Skin epidermis (tissue), 12 donors: ENCODE measurements around the gene RAMP3.
A peak's percentile ranks its signal among the peaks of the same experiment; 100 is the strongest.
"Not testable (repeated sequence)": the region's sequence is repeated elsewhere in the genome, so short reads cannot be mapped to it uniquely, and the experiment has no call there.

ENCODE experiments used
- H3K27ac ChIP-seq, 21 experiments: fragments of 200-600 bp; sonication (generic) in 11 of 21; one replicate each; pipeline ENCODE4 v1.5.0; 2020; ENCODE audit warnings: mild to moderate bottlenecking in 3 of 21, inconsistent platforms in 2 of 21, moderate library complexity in 2 of 21
- H3K4me3 ChIP-seq, 7 experiments: fragments of 200-600 bp; sonication (generic) in 2 of 7; one replicate each; pipeline ENCODE4 v1.5.0; 2020; ENCODE audit warnings: inconsistent platforms in 2 of 7, mild to moderate bottlenecking in 2 of 7, moderate library complexity in 1 of 7

Gene RAMP3

DNA sequence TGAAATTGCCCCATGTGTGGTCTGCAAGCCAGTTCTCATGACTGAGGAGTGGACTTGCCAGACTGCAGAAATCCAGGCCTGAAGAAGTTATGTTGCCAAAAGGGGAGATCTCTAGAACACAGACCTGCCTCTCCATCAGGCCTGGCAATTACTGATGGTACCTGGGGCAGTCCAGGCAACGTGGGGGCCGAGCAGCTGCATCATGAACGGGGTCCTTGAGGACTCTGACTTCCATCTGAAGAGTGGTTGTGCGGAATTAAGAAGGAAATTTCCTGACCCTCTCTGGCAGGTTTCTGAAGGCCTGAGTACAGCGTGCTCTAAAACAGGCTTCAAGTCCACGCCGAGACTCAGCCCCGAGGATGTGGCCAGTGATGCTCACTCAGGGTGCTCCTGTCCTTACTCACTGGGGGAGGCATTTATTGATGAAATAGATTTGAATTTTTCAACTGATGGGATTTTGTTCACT, 30.4 kb downstream of the RAMP3 start:
- Histone ChIP-seq H3K27ac (no peak overlapping the region), H3K4me3 (no peak overlapping the region)

DNA sequence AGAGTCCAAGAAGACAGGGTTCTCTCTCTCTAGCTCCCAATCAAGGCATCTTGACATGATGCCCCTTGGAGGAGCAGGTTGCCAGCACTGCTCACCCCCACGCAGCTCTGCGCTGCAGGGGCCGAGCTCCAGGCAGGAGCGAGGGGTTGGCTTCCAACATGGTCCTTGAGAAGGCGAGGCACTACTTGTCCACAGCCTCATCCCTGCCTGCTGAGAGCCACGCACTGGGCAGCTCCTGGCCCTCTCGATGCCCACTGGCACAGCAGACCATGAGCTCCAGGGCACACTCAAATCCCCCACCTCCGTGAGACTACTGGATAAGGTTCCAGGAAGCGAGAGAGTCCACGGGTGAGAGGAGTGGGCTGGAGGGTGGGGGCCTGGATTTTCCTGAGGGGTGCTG, 31.1 kb downstream of the RAMP3 start:
- Histone ChIP-seq H3K27ac (no peak overlapping the region), H3K4me3 (no peak overlapping the region)

DNA sequence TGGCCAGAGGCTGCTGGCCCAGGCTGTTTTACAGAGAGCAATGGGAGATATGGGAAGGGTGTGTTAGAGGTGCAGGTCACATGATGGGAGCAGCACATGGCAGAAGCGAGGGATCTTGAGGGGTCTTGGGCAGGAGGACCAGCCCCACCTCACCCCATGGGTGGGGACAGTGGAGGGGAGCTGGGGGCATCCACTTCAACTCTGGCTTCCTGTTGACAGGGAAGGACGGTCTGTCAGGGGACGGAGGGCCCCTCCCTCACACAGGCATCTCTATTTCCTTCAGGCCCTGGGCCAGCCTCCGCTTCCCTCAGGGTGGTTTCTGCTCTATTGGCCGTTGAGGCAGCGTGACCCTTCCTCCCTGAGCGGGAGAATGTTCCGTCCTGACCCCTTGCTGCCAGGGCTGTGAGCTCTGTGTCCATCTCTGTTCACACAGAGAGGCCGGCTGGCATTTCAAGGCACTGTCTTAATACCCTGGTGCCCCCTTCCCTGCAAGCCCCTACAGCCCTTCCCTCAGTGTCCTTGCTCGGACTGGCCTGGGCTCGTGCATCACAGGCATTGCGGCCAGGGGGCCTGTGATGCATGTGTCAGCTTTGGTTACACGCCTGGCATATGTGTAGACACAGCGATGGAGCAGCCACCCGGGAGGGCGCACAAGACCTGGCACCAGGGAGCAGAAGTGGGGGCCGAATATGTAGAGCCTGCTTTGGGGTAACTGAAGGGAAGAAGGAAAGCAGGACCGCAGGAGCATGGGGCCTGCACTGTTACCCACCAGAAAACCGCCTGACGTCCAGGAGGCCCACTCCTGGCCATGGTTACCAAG, 31.8 kb downstream of the RAMP3 start:
- no peak overlapping the region for H3K4me3 ChIP-seq

DNA sequence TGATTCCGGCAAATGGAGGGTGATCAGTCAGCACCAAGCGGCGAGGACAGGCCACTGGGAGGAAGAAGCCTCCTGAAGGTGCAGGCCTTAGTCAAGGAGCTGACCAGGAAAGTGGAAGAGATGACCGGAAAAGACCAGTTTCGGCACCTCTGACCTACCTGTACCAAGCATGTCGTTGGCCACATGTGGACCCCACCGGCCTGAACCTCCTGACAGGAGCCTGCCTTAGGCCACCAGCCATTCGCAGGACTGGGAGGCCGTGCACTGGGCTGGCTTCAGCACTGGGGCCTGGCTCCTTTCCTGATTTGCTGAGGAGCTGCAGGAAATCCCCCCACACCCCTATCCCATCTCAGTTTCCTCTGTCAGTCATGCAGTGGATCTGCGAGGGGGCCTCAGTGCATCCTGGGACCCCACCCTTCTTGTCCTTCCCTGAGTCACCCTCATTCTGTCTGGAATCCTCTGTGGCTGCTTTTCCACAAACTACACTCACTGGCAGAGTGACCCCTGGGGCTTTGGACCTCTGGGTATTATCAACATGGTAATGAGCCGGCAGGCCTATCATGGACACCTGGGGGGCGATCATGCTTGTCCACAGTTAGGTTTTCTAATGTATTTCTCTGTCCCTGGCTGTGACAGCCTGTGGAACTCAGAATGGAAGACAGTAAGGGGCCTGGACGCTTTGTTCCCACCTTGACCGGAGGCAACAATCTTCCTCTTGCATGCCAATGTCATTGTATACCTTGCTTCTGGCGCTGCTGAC, 33.0 kb downstream of the RAMP3 start:
- H3K27ac ChIP-seq = no peak overlapping the region
- no peak overlapping the region for H3K4me3 ChIP-seq

More for the DNA sequence above, 31.8 kb downstream of the RAMP3 start:
- no peak overlapping the region for H3K27ac ChIP-seq

DNA sequence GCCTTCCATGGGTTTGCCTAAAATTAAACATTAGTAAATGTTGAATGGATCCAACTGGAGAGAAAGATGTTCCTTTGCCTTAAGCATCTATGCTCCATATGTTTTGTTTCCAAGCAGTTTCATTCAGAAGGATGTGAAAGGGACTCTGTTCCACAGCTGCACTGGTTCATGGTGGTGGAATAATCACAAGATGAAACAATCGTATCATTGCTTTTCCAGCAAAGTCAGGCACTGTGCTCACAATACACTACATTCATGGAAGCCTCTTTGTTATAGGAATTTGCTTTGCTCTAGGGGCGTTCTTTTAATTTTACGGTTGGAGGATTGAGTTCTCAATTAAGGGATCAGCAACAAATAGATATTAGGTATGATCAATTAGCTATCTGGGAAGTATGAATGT, 33.8 kb downstream of the RAMP3 start:
- Histone ChIP-seq H3K27ac (peak overlapping the region in 1 of 21 experiments; percentile 35), H3K4me3 (no peak overlapping the region)

DNA sequence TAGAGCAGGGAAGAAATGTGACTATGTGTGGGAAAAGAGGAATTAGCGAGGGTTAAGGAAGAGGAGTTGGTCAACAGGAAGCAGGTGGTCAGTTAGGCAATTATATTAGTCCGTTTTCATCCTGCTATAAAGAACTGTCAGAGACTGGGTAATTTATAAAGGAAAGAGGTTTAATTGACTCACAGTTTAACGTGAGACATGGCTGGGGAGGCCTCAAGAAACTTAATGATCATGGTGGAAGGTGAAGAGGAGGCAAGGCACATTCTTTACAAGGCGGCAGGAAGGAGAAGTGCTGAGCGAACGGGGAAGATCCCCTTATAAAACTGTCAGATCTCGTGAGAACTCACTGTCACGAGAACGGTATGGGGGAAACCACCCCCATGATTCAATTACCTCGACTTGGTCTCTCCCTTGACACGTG, 35.0 kb downstream of the RAMP3 start:
- Histone ChIP-seq H3K4me3 (no peak overlapping the region), H3K27ac (peak overlapping the region in 1 of 21 experiments; percentile 29)

DNA sequence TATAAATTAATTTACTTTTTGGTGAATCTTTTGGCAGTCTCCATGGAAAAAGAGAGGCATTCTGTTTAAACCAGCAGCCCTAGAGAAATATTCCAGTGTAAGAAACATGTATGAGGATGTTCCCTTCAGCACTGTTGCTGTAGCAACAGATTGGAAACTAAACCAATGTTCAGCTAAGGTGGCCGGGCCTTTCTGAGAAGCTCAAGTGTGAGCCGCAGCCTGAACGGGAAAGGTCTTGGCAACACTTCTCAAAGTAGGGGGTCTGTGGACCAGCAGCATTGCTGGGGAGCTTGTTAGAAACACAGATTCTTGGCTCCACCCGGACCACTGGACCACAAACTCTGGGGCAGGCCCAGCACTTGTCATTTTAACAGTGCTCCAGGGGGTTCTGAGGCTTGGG, 36.2 kb downstream of the RAMP3 start:
- H3K27ac ChIP-seq = no peak overlapping the region
- no peak overlapping the region for H3K4me3 ChIP-seq

DNA sequence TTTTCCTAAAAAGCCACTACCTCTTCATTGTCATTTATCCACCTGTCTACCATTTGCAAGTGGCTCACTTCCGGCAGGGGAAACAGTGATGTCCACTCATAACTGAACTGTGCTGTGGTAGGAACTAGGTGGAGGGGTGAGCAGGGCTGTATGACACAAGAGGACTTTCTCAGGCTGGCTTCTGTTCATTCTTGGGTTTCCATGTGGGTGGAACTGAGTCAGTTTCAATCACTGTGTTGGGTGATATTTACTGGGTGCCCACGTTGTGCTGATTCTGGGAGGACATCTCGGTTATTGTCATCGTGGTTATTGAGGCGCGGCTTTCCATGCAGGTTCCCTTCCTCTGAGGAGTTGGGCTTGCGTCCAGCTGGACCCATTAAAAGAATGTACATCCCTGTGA, 38.8 kb downstream of the RAMP3 start:
- Histone ChIP-seq H3K27ac (no peak overlapping the region), H3K4me3 (no peak overlapping the region)

DNA sequence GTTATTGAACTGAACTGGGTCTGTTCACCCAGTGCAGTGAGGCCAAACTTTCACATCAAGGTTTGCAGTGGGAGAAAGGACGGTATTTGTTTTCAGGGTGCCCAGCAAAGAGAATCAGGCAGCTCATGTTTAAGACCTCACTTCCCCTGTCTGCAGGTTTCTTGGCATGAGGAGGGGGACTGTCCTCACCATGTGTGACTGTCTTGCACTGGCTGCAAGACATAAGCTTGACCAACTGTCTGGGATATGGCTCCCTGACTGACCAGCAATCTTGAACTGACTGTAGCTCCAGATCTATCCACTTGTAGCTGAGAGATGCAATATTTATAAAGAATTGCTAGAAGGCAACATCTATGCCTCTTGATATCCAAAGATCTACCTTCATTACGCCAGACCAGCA, 39.9 kb downstream of the RAMP3 start:
- Histone ChIP-seq H3K27ac (no peak overlapping the region), H3K4me3 (no peak overlapping the region)

DNA sequence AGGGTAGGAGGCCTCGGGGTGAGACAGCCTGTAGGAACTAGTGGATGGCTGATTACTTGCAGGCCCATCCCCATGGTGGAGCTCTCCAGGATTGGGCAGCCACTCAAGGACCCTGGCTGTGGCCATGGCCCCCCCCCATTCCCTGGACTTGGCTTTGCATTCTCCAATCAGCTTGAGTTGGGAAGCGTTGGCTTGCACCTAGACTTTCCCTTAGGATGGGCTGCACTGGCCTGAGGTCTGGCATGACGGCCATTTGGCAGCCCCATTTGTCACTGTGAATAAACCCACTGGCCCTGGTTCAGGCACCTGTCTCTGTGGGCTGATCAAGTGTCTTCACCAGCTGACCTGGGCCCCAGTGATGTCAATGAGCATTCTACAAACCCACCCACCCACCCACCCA, 41.4 kb downstream of the RAMP3 start:
- Histone ChIP-seq H3K27ac (no peak overlapping the region), H3K4me3 (no peak overlapping the region)

DNA sequence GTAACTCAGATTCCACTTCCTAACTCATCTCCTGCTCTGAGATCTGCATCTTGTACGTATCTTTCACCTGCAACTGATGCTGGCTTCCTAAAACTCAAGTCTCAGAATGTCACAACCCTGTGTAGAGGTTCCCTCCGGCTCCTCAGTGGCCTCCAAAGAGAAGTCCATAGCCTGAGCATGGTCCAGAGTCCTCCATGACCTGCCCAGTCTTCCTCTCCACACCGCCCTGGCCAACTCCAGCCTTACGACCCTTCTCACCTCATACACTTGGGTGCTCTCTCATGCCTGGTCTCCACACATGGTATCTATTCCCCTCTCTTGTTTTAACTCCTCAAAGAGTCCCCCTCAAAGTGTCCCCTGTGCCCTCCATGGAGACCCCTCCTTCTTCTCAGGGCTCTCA, 41.9 kb downstream of the RAMP3 start:
- Histone ChIP-seq H3K27ac (no peak overlapping the region), H3K4me3 (no peak overlapping the region)

DNA sequence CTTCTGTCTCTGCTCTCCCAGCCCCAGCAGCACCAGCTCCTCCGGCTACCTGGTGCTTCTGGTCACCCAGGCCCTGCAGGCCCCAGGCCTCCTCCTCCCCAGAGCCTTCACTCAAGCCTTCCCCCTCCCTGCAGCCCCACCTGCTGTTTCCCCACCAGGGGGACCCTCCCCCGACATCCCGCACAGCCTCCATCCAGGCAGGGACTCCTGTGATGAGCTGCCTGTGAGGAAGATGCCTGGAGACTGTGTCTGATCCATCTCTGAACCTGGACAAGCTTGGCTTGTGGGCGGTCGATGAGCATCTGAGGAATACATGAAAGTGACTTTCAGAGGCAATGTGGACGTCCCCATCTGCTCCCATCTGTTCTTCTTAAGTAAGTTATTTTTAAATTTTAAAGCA, 45.0 kb downstream of the RAMP3 start:
- Histone ChIP-seq H3K27ac (peak overlapping the region in 1 of 21 experiments; percentile 77), H3K4me3 (no peak overlapping the region)

DNA sequence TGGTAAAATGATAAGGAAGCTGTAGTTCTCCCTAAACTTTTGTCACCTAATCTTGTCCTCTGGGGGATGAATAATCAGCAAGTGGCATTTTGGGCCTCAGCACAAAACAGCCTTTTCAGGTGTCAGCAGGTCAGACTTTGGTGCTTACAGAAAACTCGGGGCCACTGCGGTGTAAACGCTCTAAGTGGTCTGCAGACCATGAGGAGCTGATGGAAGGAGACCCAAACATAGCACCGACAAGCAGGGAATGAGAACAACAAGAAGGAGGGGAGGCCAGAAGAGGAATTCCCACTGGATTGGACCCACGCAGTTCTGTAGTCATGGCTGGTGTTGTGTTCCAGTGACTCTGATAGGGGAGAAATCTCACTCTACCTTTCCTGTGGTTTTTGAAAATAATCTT, 45.4 kb downstream of the RAMP3 start:
- Histone ChIP-seq H3K4me3 (no peak overlapping the region), H3K27ac (peak overlapping the region in 4 of 21 experiments; percentile 42 to 77 (median 62))

DNA sequence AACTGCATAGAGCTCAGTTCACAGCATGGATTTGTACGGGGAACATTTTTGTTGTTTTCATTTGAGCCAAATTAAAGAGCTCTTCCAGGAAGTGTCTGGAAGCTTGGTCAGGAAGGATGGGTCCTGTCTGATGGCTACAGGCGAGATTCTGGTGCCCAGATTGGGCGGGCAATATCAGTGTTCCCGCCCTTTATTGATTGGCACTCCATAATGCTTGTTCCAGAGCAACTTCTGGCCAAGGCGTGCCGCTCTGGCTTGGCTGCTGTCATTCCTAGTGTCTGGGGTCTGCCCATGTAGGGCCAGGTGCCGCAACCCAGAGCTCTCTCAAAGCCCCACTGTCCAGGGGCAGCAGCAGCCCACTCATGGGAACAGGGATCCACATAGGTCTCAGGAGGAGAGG, 45.9 kb downstream of the RAMP3 start:
- H3K4me3 ChIP-seq = peak overlapping the region in 1 of 7 experiments; percentile 28
- peak overlapping the region in 15 of 21 experiments; percentile 8 to 77 (median 50) for H3K27ac ChIP-seq

DNA sequence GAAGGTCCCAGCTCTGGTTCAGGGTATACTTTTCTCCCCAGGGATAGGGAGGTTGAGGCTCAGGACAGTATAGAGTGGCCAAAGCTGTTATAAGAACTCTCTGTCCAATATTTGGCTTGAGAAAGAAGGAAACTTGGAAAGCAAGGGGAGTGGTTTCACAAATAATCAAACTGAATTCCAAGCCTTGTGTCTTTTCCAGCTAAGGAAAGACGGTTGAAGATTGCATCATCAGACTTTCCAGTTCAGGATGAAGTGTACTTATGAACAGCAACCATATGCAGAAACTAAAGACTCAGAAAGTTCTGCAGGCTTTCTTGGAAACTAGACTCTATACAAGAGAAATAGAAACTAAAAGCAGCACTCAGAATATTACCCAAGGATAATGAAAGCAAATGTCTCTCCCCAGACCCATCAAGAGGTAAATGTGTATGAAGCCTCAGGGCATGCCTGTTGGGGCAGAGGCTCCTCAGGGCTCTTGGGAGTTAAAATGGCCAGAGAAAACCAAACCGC, 46.4 kb downstream of the RAMP3 start:
- peak overlapping the region in 16 of 21 experiments; percentile 8 to 77 (median 51) for H3K27ac ChIP-seq
- peak overlapping the region in 2 of 7 experiments; percentile 21 to 28 for H3K4me3 ChIP-seq

DNA sequence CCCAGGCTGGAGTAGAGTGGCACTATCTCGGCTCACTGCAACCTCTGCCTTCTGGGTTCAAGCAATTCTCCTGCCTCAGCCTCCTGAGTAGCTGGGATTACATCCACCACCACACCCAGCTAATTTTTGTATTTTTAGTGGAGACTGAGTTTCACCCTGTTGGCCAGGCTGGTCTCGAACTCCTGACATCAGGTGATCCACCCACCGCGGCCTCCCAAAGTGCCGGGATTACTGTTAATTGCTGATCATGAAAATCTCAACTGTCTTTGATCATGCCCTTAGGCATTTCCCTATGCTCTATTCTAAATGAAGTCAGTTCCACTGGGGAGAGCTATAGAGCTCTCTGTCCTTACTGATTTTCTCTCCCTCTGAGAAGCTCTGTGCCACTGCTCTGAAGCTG, 48.7 kb downstream of the RAMP3 start:
- not testable (repeated sequence) for H3K27ac ChIP-seq, H3K4me3 ChIP-seq

DNA sequence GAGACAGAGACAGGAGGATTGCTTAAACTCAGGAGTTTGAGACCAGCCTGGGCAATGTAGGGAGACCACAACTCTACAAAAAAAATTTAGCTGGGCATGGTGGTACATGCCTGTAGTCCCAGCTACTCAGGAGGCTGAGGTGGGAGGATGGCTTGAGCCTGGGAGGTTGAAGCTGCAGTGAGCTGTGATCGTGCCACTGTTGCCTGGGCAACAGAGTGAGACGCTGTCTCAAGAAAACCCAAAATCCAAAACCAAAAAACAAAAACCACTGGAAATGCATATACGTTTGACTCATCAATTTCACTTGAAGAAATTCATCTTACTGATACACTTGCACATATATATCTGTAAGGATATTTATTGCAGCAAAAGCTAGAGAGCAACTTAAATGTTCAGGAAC, 52.3 kb downstream of the RAMP3 start:
- not testable (repeated sequence) for H3K4me3 ChIP-seq
- H3K27ac ChIP-seq = peak overlapping the region in 2 of 21 experiments; percentile 17 to 36

DNA sequence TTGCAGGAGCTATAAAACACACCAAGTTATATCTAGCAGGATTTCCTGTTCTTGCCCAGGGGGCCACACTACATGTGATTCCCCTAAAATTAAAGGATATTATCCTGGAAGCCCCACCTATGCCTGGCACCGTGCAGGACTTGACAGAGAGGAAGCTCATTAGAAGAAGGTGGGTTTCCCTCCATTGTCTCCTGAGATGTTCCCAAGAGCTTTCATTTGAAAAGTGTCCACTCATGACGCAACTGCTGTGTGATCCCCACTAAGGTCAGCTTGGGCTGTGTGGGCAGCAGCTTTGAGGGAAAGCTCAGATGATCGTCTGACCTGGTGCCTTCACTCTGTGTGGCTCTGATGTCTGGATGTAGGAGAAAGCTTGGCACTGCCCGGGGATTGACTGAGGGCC, 53.5 kb downstream of the RAMP3 start:
- Histone ChIP-seq H3K4me3 (no peak overlapping the region), H3K27ac (peak overlapping the region in 4 of 21 experiments; percentile 43 to 64 (median 48))

DNA sequence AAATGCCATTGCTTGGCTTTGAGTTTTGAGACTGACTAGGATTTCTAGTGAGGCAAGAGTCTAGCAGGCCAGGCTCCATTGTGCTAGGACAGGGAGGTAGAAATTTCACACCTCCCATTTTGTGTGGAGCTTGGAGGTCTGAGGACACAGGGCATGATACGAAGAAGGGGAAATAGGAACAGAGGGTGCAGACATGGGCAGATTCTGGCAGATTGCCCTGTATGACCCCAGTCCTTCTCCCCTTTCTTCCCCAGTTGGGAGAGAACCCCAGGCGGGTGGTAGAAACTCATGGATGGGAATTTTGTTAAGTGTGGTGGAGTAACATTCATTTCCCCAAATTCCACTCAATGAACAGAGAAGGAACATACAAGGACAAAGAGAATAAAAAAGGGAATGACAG, 54.4 kb downstream of the RAMP3 start:
- Histone ChIP-seq H3K27ac (peak overlapping the region in 5 of 21 experiments; percentile 10 to 54 (median 33)), H3K4me3 (no peak overlapping the region)

DNA sequence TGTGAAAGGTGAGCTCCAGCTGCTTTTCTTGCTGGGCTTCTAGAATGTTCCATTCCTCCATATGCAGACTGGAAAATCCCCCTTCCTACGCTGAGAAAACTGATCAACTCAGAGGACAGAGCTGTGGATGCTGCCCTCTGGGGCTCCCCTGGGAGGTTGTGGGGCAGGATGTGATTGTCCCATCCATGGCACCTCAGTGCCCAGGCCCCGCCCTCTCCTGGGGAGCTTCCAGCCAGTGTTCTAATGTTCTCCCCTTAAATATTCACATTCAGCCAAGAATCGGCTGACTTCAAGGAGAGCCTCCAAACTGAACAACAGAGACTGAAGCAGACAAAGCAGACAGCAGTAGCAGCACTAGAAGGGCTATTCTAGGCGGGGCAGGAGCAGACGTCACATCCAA, 55.0 kb downstream of the RAMP3 start:
- H3K4me3 ChIP-seq = no peak overlapping the region
- peak overlapping the region in 1 of 21 experiments; percentile 10 for H3K27ac ChIP-seq
